ENCODE results near the gene TMEM38A. TPM values are rescaled to one million over a fixed set of nuclear protein-coding genes. Genes with fewer than 3 reads are reported as not detected.

Gene TMEM38A
- total RNA-seq, 1 donor from 2014 or later, result 5.1 TPM

DNA sequence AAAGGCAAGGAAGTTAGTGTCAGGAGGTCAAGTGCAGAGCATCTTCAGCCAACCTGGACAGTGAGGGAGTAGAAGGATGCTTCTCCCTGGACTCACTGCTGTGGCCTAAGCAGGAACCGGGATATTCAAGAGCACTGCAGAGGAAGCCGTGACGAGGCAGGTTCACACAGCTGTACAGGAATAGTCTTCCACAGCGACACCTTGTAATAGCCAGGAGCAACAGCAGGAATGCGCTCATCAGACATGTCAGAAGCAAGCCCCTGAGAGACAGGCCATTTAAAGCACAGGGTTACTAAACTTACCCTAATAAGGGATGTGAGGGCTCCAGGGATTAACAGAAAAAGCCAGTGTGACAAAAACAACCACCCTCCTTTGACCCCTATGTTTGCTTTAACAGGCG is 29.5 kb upstream of the TMEM38A start:
- no peaks in the 10 kb centered on the region for H3K9me3 ChIP-seq
- H3K4me3 ChIP-seq, result no peak overlapping the region
- no peak for DNase-seq
- no peak for TF ChIP-seq CTCF (IDR thresholded peaks at IDR 0.05)
- H3K36me3 ChIP-seq, result peaks cover 36% of the 10 kb centered on the region
- peaks cover 11% of the 10 kb centered on the region for H3K4me1 ChIP-seq
- no peaks in the 10 kb centered on the region for H3K27me3 ChIP-seq
- no peak for ATAC-seq
- intact Hi-C loops (cut with DNase I), result no loop called here
- no peak overlapping the region for H3K27ac ChIP-seq

DNA sequence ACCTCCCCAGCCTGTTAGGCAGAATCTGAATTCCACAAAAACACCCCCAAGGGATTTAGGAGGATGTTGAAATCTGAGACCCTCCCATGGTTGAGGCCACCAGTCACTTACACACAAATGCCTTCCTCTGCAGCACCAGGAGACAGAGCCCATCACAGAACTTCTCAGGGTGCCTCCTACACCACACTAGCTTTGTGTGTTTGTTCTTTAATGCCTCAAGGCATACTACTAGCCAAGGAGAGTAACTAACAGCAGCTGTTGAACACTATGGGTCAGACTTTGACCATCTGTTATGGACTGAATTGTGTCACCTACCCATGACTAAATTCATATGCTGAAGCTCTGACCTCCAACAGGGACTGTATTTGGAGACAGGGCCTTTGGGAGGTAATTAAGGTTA is 23.4 kb upstream of the TMEM38A start:
- no peak for TF ChIP-seq CTCF (IDR thresholded peaks at IDR 0.05)
- intact Hi-C loops (cut with DNase I), result no loop called here
- no peaks in the 10 kb centered on the region for H3K9me3 ChIP-seq
- no peaks in the 10 kb centered on the region for H3K4me1 ChIP-seq
- no peak for ATAC-seq
- peaks cover 73% of the 10 kb centered on the region for H3K36me3 ChIP-seq
- no peaks in the 10 kb centered on the region for H3K27me3 ChIP-seq
- DNase-seq, result no peak
- no peak overlapping the region for H3K4me3 ChIP-seq
- H3K27ac ChIP-seq, result no peak overlapping the region

GRCh38 chr19:16638666-16639065 is 22.3 kb upstream of the TMEM38A start:
- no peak overlapping the region for H3K27ac ChIP-seq
- H3K4me3 ChIP-seq, result no peak overlapping the region
- DNase-seq, result no peak
- H3K4me1 ChIP-seq, result no peaks in the 10 kb centered on the region
- ATAC-seq, result no peak
- intact Hi-C loops (cut with DNase I), result no loop called here
- no peaks in the 10 kb centered on the region for H3K27me3 ChIP-seq
- H3K36me3 ChIP-seq, result peaks cover 77% of the 10 kb centered on the region
- H3K9me3 ChIP-seq, result no peaks in the 10 kb centered on the region
- TF ChIP-seq CTCF (IDR thresholded peaks at IDR 0.05), result no peak

- no peaks in the 10 kb centered on the region for H3K9me3 ChIP-seq
- TF ChIP-seq CTCF (IDR thresholded peaks at IDR 0.05), result no peak
- H3K27me3 ChIP-seq, result no peaks in the 10 kb centered on the region
- DNase-seq, result no peak
- H3K4me3 ChIP-seq, result no peak overlapping the region
- H3K4me1 ChIP-seq, result no peaks in the 10 kb centered on the region
- H3K27ac ChIP-seq, result no peak overlapping the region
- intact Hi-C loops (cut with DNase I), result no loop called here
- ATAC-seq, result no peak
- peaks cover 81% of the 10 kb centered on the region for H3K36me3 ChIP-seq
Observed at GRCh38 chr19:16640951-16641350, 20.0 kb upstream of the TMEM38A start.

- ATAC-seq, result no peak
- intact Hi-C loops (cut with DNase I), result no loop called here
- TF ChIP-seq CTCF (IDR thresholded peaks at IDR 0.05), result no peak
- no peaks in the 10 kb centered on the region for H3K4me1 ChIP-seq
- DNase-seq, result no peak
- peaks cover 85% of the 10 kb centered on the region for H3K36me3 ChIP-seq
- H3K4me3 ChIP-seq, result no peak overlapping the region
- no peaks in the 10 kb centered on the region for H3K27me3 ChIP-seq
- H3K27ac ChIP-seq, result no peak overlapping the region
- H3K9me3 ChIP-seq, result no peaks in the 10 kb centered on the region
Observed at GRCh38 chr19:16641695-16642094, 19.2 kb upstream of the TMEM38A start.

- no peak for TF ChIP-seq CTCF (IDR thresholded peaks at IDR 0.05)
- DNase-seq (no peak), ATAC-seq (no peak)
- no peaks in the 10 kb centered on the region for H3K4me1 ChIP-seq
- H3K9me3 ChIP-seq, result no peaks in the 10 kb centered on the region
- no peaks in the 10 kb centered on the region for H3K27me3 ChIP-seq
- peaks cover 82% of the 10 kb centered on the region for H3K36me3 ChIP-seq
- H3K27ac ChIP-seq, result no peak overlapping the region
- intact Hi-C loops (cut with DNase I), result no loop called here
- H3K4me3 ChIP-seq, result no peak overlapping the region
Observed at GRCh38 chr19:16645140-16645539, 15.8 kb upstream of the TMEM38A start.
